GM23338 (cell line): ENCODE measurements around the gene BLTP3A. TPM values are rescaled to one million over a fixed set of nuclear protein-coding genes. Genes with fewer than 3 reads are reported as not detected.

Experiments
- ZNF462 ChIP-seq: fragments of 250-450 bp; sonication (Bioruptor Pico); IDR thresholded peaks from 2 replicates; pipeline ENCODE4 v1.5.0; 2020; ENCODE audit warnings: mild to moderate bottlenecking, moderate library complexity
- polyA plus RNA-seq: library from polyadenylated mRNA; unstranded; fragments of >200 nt; fragmentation: Nextera tagmentation; extraction: Ambion mirVana; gene quantifications from 2 replicates; pipeline ENCODE4 v1.2.1, GENCODE V29; 2016
- small RNA-seq: library from RNA; depleted of rRNA; stranded (forward); fragments of <200 nt; gene quantifications from one replicate; pipeline ENCODE3, GENCODE V24; 2014; ENCODE audit warnings: low replicate concordance
- total RNA-seq: library from RNA; depleted of rRNA; stranded (reverse); fragments of >200 nt; shearing (Covaris generic); gene quantifications from 2 replicates; pipeline ENCODE4 v1.2.3, GENCODE V29; 2014; rRNA removed

The BLTP3A gene
- total and polyA plus RNA-seq, 2 experiments from 2014 or later = 2.9 to 18.4 TPM

GRCh38 chr6:34839666-34840352 lies 47.9 kb downstream of the BLTP3A start (continued):
- TF ChIP-seq ZNF462 (CRISPR knock-in tag) = no peak

Small RNA genes within 50 kb of the gene (small RNA-seq; reads per million reads assigned to genes)
- not detected for gene RF00019

Other genes starting within 250 kb of the BLTP3A start
- 0.69 TPM in 1 of 2 replicates, not detected in the other for gene SPDEF, start 235.8 kb upstream of the BLTP3A start, total RNA-seq
- not detected in 2 replicates for gene SPDEF, start 235.8 kb upstream of the BLTP3A start, polyA plus RNA-seq
- 76.4 and 80.1 TPM in 2 replicates for gene ILRUN, start 95.3 kb upstream of the BLTP3A start, total RNA-seq
- 17.6 and 19.2 TPM in 2 replicates for gene ILRUN, start 95.3 kb upstream of the BLTP3A start, polyA plus RNA-seq
- gene SNRPC, start 34.6 kb upstream of the BLTP3A start, total RNA-seq = 121 and 163 TPM in 2 replicates
- gene SNRPC, start 34.6 kb upstream of the BLTP3A start, polyA plus RNA-seq = 385 and 415 TPM in 2 replicates
- gene TAF11, start 96.0 kb downstream of the BLTP3A start, total RNA-seq = 49.4 and 51.1 TPM in 2 replicates
- gene TAF11, start 96.0 kb downstream of the BLTP3A start, polyA plus RNA-seq = 65.3 and 69.4 TPM in 2 replicates
- gene ANKS1A, start 97.2 kb downstream of the BLTP3A start, total RNA-seq = 29.6 and 31.9 TPM in 2 replicates
- gene ANKS1A, start 97.2 kb downstream of the BLTP3A start, polyA plus RNA-seq = 12.1 and 12.6 TPM in 2 replicates